Measurements from ENCODE around the gene KRTAP9-3.

DNA sequence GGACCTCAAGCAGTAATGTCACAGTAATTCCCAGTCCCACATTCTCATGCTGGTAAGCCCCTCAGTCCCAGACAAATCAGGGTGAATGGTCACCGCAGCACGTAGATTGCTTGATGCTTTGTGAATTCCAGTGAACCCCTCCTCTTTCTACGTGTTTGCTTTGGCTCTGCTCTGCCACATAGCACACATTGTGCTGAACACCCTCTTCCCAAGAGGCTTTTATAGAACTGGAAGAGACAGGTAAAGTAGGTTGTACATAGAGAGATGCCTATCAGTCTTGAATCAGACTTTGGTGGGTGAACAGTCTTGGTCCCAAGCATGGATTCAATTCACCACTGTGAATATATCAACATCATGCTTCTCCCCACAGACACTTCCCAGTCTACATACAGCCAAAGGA, 32.4 kb downstream of the KRTAP9-3 start:
- TF ChIP-seq POLR2A (IDR thresholded peaks at IDR 0.05) (no peak), POLR2AphosphoS5 (IDR thresholded peaks at IDR 0.05) (peak; percentile 51)
- TF ChIP-seq, protein P1, sequence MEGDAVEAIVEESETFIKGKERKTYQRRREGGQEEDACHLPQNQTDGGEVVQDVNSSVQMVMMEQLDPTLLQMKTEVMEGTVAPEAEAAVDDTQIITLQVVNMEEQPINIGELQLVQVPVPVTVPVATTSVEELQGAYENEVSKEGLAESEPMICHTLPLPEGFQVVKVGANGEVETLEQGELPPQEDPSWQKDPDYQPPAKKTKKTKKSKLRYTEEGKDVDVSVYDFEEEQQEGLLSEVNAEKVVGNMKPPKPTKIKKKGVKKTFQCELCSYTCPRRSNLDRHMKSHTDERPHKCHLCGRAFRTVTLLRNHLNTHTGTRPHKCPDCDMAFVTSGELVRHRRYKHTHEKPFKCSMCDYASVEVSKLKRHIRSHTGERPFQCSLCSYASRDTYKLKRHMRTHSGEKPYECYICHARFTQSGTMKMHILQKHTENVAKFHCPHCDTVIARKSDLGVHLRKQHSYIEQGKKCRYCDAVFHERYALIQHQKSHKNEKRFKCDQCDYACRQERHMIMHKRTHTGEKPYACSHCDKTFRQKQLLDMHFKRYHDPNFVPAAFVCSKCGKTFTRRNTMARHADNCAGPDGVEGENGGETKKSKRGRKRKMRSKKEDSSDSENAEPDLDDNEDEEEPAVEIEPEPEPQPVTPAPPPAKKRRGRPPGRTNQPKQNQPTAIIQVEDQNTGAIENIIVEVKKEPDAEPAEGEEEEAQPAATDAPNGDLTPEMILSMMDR (IDR thresholded peaks at IDR 0.05), result no peak
